Naive thymus-derived CD8-positive, alpha-beta T cell (primary cell): ENCODE data around the gene GPRC6A. TPM values are rescaled to one million over a fixed set of nuclear protein-coding genes. Genes with fewer than 3 reads are reported as not detected.
A peak's percentile ranks its signal among the peaks of the same experiment; 100 is the strongest.

Source experiments
- ATAC-seq, 2 donors: fragments of 150-1000 bp; cut with Tn5 transposase in 1 of 2; sonication (Bioruptor Pico), chemical (Tn5 transposase) in 1 of 2; 1 replicate in 1 of 2; 2 replicates in 1 of 2; pipeline ENCODE4 v1.10.0; 2021; ENCODE audit warnings: mild to moderate bottlenecking in 2 of 2, moderate library complexity in 2 of 2
- POLR2A ChIA-PET: fragments of 350-600 bp; sonication (Branson Sonifier 250); formaldehyde crosslinking; loops from one replicate; lab custom pipeline; 2021; ENCODE audit warnings: antibody characterized with exemption; lab: Charles Lee
- DNase-seq, 10 donors: peaks; one replicate each; pipeline versions ENCODE4 v3.0.0 to v3.0.0-alpha.2; 2020 to 2022
- H3K27ac Mint-ChIP-seq, 10 donors: one replicate each; pipeline ENCODE4 v1.8.0; 2020 to 2022; ENCODE audit warnings: mild to moderate bottlenecking in 10 of 10, mixed read lengths in 10 of 10, moderate library complexity in 4 of 10, inconsistent platforms in 1 of 10
- H3K27me3 Mint-ChIP-seq, 5 donors: one replicate each; pipeline ENCODE4 v1.8.0; 2021 to 2022; ENCODE audit warnings: mixed read lengths in 5 of 5
- H3K36me3 Mint-ChIP-seq, 3 donors: one replicate each; pipeline ENCODE4 v1.8.0; 2020 to 2022; ENCODE audit warnings: mixed read lengths in 3 of 3, mild to moderate bottlenecking in 2 of 3, inconsistent platforms in 1 of 3
- H3K4me1 Mint-ChIP-seq, 4 donors: one replicate each; pipeline ENCODE4 v1.8.0; 2021 to 2022; ENCODE audit warnings: mixed read lengths in 4 of 4
- H3K4me3 Mint-ChIP-seq, 10 donors: one replicate each; pipeline ENCODE4 v1.8.0; 2020 to 2022; ENCODE audit warnings: mild to moderate bottlenecking in 10 of 10, mixed read lengths in 10 of 10, moderate library complexity in 6 of 10, inconsistent platforms in 1 of 10
- H3K9me3 Mint-ChIP-seq, 9 donors: one replicate each; pipeline ENCODE4 v1.8.0; 2020 to 2022; ENCODE audit warnings: mixed read lengths in 9 of 9, mild to moderate bottlenecking in 3 of 9, inconsistent platforms in 1 of 9, moderate library complexity in 1 of 9
- polyA plus RNA-seq, 3 donors: library from polyadenylated mRNA; unstranded; fragments of 300-500 nt; fragmentation: Illumina TruSeq; gene quantifications; one replicate each; pipeline ENCODE4 v1.2.3, GENCODE V29; 2021
- total RNA-seq, 8 experiments: library from RNA in 2 of 8; stranded (reverse) in 2 of 8; gene quantifications; one replicate each; pipeline ENCODE4 v1.2.3 and lab custom pipeline; 2021 to 2026

Gene GPRC6A, protein sequence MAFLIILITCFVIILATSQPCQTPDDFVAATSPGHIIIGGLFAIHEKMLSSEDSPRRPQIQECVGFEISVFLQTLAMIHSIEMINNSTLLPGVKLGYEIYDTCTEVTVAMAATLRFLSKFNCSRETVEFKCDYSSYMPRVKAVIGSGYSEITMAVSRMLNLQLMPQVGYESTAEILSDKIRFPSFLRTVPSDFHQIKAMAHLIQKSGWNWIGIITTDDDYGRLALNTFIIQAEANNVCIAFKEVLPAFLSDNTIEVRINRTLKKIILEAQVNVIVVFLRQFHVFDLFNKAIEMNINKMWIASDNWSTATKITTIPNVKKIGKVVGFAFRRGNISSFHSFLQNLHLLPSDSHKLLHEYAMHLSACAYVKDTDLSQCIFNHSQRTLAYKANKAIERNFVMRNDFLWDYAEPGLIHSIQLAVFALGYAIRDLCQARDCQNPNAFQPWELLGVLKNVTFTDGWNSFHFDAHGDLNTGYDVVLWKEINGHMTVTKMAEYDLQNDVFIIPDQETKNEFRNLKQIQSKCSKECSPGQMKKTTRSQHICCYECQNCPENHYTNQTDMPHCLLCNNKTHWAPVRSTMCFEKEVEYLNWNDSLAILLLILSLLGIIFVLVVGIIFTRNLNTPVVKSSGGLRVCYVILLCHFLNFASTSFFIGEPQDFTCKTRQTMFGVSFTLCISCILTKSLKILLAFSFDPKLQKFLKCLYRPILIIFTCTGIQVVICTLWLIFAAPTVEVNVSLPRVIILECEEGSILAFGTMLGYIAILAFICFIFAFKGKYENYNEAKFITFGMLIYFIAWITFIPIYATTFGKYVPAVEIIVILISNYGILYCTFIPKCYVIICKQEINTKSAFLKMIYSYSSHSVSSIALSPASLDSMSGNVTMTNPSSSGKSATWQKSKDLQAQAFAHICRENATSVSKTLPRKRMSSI
- not detected for total RNA-seq
- not detected for polyA plus RNA-seq
- 0 reads per million in 6 experiments for total RNA-seq (lab: John Stamatoyannopoulos, UW)

DNA sequence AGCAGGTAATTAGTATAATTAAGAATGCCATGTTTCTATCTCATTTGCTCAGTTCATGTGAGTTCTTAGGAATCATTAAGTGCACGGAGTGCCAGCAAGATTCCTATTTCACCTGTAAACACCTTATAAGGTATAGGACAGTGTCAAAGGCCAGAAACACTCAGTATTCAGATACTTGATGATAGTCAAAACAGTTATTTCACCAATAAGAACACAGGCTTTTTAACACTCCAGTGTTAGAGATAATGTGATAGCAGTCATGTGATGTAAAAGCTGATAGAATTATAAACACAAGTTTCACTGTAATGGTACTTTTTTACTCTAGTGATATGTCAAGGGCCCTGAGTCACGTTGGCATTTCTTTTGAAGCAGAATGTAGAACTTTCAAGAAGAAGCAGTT is at the start of gene GPRC6A:
GPRC6A (minus strand) TSS at position 101 of the 400 bp plus-strand sequence; CDS start at position 31, 70 bp downstream.
- POLR2A ChIA-PET: no interaction called here
- DNase-seq: no peak
- Mint-ChIP-seq H3K27ac (no peak within 1 kb of the TSS), H3K9me3 (peaks cover under 1 to 11% (median 4%) of the 10 kb centered on the region in 9 donors), H3K36me3 (no peaks in the 10 kb centered on the region), H3K4me1 (no peaks in the 10 kb centered on the region), H3K4me3 (no peak within 1 kb of the TSS), H3K27me3 (peaks cover 0 to 2% (median 0%) of the 10 kb centered on the region in 5 donors)
- no peak for ATAC-seq

DNA sequence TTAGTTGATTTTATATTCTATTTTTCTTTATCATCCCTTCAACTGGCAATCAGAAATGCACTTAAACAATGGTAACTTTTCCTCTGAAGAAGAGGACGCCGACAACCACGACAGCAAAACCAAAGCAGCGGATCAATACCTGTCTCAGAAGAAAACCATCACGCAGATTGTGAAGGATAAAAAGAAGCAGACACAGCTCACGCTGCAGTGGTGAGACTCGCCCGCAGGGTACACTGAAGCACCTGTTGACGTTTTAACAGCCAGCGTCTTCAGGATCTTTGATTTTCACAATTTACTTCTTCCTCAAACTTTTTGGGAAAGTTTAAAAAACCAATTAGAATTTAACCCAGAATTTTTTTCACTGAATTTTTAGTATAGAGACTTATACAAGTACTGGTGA is 48.9 kb upstream of the GPRC6A start:
- POLR2A ChIA-PET: no interaction called here
- Mint-ChIP-seq H3K36me3 (peaks cover 0 to 4% (median 4%) of the 10 kb centered on the region in 3 donors), H3K27me3 (peaks cover 14 to 52% (median 26%) of the 10 kb centered on the region in 5 donors), H3K9me3 (peaks cover 0 to 9% (median 0%) of the 10 kb centered on the region in 9 donors), H3K4me1 (peaks cover 3 to 20% (median 13%) of the 10 kb centered on the region in 4 donors), H3K4me3 (peak overlapping the region in 4 of 10 donors; percentile 7 to 76 (median 38)), H3K27ac (no peak overlapping the region)
- peak in 1 of 2 donors; percentile 35 for ATAC-seq
- peak in 1 of 10 donors; percentile 1 for DNase-seq

DNA sequence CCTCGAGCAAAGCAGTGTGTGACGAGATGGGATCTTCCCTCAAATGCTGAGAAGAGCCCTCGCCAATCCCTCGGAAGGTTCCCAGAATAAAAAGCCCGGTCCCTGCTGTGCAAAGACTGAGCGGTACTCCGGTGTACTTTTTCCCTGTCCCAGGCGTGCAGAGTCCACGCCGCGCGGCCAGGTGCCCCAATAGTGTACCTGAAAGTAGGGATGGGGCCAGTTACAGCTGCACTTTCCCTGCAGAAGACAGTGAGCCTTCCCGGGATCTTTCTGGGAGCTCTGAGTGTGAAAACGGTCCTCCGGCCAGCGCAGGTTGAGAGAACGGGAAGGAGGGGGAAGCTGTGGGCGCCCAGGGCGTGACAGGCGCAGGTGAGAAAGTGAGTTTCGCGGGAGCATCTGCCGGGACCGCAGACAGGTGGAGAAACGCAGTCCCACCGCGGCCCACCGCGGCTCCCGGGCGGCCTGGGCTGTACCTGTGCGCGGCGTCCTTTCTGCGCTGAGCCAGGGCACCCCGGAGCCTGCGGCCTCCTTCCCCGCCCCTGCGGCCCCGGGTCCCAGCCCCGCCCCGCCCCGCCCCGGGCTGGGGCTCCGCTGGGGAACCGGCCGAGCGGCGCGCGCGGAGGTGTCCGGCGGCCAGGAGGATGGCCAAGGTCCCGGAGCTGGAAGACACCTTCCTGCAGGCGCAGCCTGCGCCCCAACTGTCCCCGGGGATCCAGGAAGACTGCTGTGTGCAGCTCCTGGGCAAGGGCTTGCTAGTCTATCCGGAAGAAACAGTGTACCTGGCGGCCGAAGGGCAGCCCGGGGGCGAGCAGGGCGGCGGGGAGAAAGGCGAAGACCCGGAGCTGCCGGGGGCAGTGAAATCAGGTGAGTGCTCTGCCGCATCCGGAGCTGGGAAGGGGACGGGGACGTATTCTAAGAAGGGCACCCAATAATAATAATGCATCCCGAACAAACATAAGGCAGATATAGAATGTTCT is 48.0 kb upstream of the GPRC6A start, which contains the start of gene RFX6:
RFX6 (plus strand) TSS at position 608 of the 977 bp plus-strand sequence; CDS start at position 642, 34 bp downstream.
- POLR2A ChIA-PET: no interaction called here
- Mint-ChIP-seq H3K4me1 (peaks cover 3 to 20% (median 13%) of the 10 kb centered on the region in 4 donors), H3K27ac (no peak within 1 kb of the TSS), H3K9me3 (peaks cover 0 to 15% (median 0%) of the 10 kb centered on the region in 9 donors), H3K36me3 (peaks cover 0 to 9% (median 4%) of the 10 kb centered on the region in 3 donors), H3K27me3 (peaks cover 17 to 61% (median 31%) of the 10 kb centered on the region in 5 donors), H3K4me3 (peak within 1 kb of the TSS in 9 of 10 donors; percentile 4 to 82 (median 76))
- ATAC-seq (peak in 1 of 2 donors; percentile 23), DNase-seq (peak in 1 of 10 donors; percentile 6)

DNA sequence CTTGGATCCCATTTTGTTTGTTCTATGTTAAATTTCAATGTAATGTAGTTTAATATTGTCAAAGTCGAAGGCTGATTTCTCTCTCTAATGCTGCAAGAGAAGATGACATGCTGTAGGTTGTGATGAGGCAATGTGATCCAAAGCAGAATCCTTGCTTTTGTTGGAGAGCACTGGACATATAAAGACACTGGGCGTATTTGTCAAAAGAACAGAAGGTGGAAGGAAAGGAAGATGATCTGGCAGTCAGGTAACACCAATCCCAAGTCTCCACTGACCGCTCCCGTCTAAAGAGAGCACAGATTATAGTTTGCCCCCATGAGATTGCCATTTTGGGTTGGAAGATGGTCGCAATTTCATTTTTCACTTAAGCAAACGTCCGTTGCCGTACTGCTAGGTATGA is 47.2 kb upstream of the GPRC6A start:
- DNase-seq (no peak), ATAC-seq (no peak)
- peaks cover 0 to 15% (median 0%) of the 10 kb centered on the region in 9 donors for H3K9me3 Mint-ChIP-seq
- no peak overlapping the region for H3K27ac Mint-ChIP-seq
- H3K36me3 Mint-ChIP-seq: peaks cover 0 to 9% (median 4%) of the 10 kb centered on the region in 3 donors
- POLR2A ChIA-PET: no interaction called here
- H3K27me3 Mint-ChIP-seq: peaks cover 17 to 69% (median 35%) of the 10 kb centered on the region in 5 donors
- peak overlapping the region in 9 of 10 donors; percentile 4 to 82 (median 41) for H3K4me3 Mint-ChIP-seq
- peaks cover 3 to 20% (median 13%) of the 10 kb centered on the region in 4 donors for H3K4me1 Mint-ChIP-seq

DNA sequence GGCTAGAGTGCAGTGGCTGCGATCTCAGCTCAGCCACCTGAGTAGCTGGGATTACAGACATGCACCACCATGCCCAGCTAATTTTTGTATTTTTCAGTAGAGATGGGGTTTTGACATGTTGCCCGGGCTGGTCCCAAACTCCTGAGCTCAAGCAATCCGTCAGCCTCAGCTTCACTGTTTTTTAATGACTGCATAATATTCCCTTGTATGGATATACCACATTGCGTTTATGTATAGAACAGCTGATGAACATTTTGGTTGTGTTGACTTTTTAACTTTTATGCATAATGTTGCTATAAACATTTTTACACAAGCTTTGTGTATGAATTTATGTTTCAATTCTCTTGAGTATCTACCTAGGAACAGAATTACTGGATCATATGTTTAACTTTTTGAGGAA is 43.9 kb upstream of the GPRC6A start:
- no peak overlapping the region for H3K27ac Mint-ChIP-seq
- no peak for ATAC-seq
- peaks cover 0 to 15% (median 4%) of the 10 kb centered on the region in 3 donors for H3K36me3 Mint-ChIP-seq
- peaks cover 0 to 15% (median 0%) of the 10 kb centered on the region in 9 donors for H3K9me3 Mint-ChIP-seq
- peaks cover 3 to 20% (median 12%) of the 10 kb centered on the region in 4 donors for H3K4me1 Mint-ChIP-seq
- DNase-seq: no peak
- H3K4me3 Mint-ChIP-seq: no peak overlapping the region
- POLR2A ChIA-PET: no interaction called here
- H3K27me3 Mint-ChIP-seq: peaks cover 18 to 70% (median 34%) of the 10 kb centered on the region in 5 donors

DNA sequence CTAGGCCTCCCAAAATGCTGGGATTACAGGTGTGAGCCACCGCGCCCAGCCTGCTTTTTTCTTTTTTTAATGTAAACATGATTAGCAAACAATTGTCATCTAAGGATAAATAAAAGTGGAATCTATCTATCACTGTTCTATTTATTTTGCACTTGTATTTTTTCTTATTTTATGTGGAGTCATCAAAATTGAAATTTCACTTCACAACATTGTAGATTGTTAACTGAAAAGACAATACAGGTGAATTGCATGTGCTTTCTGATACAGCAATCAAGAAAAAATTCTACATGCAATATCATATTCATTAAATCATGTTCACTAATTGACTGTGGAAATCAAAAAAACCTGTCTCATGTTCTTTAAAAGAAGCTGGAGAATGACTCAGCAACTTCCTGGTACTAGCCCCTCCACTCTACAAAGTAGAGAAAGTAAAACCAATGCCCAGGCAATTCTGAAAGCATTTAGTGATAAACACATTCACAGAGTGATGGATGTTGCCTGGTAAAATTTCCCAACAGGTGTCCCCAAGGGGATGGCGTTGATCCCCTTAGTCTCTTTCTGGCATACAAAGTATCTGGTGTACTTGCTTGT is 37.5 kb upstream of the GPRC6A start:
- Mint-ChIP-seq H3K27me3 (peaks cover 3 to 13% (median 7%) of the 10 kb centered on the region in 5 donors), H3K4me1 (no peaks in the 10 kb centered on the region), H3K36me3 (peaks cover 0 to 6% (median 0%) of the 10 kb centered on the region in 3 donors), H3K4me3 (no peak overlapping the region), H3K27ac (no peak overlapping the region), H3K9me3 (peaks cover 0 to 8% (median 2%) of the 10 kb centered on the region in 9 donors)
- POLR2A ChIA-PET: no interaction called here
- DNase-seq: no peak
- no peak for ATAC-seq

DNA sequence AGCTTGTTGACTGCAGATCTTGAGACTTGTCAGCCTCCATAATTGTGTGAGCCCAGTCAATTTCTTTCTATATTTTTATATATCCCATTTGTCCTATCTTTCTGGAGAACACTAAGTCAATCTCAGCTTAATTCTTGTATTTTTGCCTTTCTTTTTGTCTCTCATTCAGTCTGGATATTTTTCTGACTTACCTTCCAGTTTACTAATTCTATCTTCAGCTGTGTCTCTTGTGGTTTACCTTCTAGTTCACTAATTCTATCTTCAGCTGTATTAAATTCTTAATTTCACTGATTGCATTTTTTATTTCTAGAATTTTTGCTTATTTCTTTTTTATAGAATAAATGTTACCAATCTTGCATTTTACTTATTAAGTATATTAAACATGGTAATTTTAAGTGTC is 30.4 kb upstream of the GPRC6A start:
- H3K36me3 Mint-ChIP-seq: peaks cover 0 to 23% (median 1%) of the 10 kb centered on the region in 3 donors
- no peak overlapping the region for H3K4me3 Mint-ChIP-seq
- POLR2A ChIA-PET: no interaction called here
- DNase-seq (no peak), ATAC-seq (no peak)
- no peaks in the 10 kb centered on the region for H3K4me1 Mint-ChIP-seq
- H3K9me3 Mint-ChIP-seq: peaks cover 0 to 46% (median 29%) of the 10 kb centered on the region in 9 donors
- H3K27ac Mint-ChIP-seq: no peak overlapping the region
- peaks cover 0 to 1% (median 0%) of the 10 kb centered on the region in 5 donors for H3K27me3 Mint-ChIP-seq

DNA sequence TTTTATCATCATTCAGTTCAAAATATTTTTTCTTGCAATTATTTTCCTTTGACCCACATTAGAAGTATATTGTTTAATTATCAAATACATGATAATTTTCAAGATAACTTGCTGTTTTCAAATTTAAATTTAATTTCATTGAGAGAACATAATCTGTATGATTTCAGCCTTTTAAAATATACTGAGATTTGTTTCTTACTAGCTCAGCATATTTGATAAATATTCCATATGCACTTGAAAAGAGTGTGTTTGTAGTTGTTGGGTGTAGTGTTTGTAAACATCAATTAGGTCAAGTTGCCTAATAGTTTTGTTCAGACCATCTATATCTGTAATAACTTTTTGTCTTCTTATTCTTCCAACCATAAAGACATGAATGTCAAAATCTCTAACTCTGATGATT is 29.2 kb upstream of the GPRC6A start:
- ATAC-seq: no peak
- Mint-ChIP-seq H3K27me3 (peaks cover 0 to 1% (median 0%) of the 10 kb centered on the region in 5 donors), H3K9me3 (peaks cover 0 to 57% (median 35%) of the 10 kb centered on the region in 9 donors), H3K36me3 (peaks cover 0 to 28% (median 1%) of the 10 kb centered on the region in 3 donors), H3K4me1 (no peaks in the 10 kb centered on the region), H3K4me3 (no peak overlapping the region), H3K27ac (no peak overlapping the region)
- POLR2A ChIA-PET: no interaction called here
- DNase-seq: no peak

DNA sequence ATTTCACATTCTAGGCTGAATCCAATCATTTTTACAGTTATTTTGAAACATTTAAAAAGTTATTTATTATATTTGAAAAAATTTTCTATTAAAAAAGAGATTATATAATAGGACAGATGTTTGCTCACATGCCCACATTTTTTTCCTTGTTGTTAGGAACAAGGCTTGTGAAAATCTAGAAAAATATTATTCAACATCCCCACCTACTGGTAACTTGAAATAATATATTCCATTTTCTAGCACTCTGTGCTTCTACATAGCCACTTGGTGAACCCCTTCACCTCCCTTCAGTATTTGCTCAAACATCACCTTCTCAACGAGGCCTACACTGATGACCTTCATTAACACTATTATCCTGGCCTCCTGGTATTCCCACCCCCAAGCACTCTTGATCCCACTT is 18.3 kb upstream of the GPRC6A start:
- H3K27me3 Mint-ChIP-seq: peaks cover 3 to 19% (median 7%) of the 10 kb centered on the region in 5 donors
- H3K9me3 Mint-ChIP-seq: peaks cover 0 to 6% (median under 1%) of the 10 kb centered on the region in 9 donors
- H3K4me3 Mint-ChIP-seq: no peak overlapping the region
- POLR2A ChIA-PET: no interaction called here
- H3K4me1 Mint-ChIP-seq: no peaks in the 10 kb centered on the region
- DNase-seq (no peak), ATAC-seq (no peak)
- H3K36me3 Mint-ChIP-seq: peaks cover 0 to 5% (median 0%) of the 10 kb centered on the region in 3 donors
- no peak overlapping the region for H3K27ac Mint-ChIP-seq

DNA sequence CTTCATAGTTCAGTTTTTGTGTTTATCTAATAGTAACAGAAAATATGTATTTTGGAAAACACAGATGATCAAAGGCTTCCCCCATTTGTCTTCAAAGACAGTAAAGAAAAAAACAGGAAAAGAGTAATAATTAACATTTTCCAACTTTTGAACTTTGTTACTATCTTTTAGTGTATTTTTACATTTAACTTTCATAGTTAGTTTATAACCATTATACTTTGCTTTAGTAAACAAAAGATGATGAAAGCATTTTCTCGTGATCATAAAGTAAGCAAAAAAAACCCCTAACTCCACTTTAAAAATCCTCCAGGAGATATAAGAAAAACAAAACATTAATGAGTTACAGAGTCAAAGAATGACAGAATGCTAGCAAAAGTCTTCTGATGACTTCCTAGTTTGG is 13.6 kb upstream of the GPRC6A start:
- H3K27ac Mint-ChIP-seq: no peak overlapping the region
- no peaks in the 10 kb centered on the region for H3K36me3 Mint-ChIP-seq
- POLR2A ChIA-PET: no interaction called here
- H3K9me3 Mint-ChIP-seq: peaks cover 0 to 6% (median 0%) of the 10 kb centered on the region in 9 donors
- H3K4me3 Mint-ChIP-seq: no peak overlapping the region
- DNase-seq: no peak
- ATAC-seq: no peak
- H3K27me3 Mint-ChIP-seq: peaks cover 0 to 4% (median 2%) of the 10 kb centered on the region in 5 donors
- H3K4me1 Mint-ChIP-seq: no peaks in the 10 kb centered on the region

DNA sequence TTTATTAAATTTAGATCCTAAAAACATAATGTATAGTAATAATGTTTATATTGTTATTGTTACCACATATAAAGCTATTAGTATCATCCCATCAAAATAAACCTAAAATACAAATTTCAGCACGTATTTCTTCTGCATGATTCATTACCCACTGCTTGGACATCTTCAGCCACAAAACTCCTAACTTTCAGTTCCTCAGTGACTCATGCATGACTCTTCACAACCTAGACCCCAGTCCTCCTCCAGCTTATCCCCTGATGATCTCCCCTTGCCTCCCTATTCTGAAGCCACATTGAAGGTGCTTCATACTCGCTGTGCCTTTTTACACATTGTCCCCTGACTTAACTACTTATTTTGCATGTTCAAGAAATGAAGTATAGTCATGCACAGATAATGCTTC is 11.2 kb upstream of the GPRC6A start:
- peaks cover 2 to 14% (median 9%) of the 10 kb centered on the region in 5 donors for H3K27me3 Mint-ChIP-seq
- H3K27ac Mint-ChIP-seq: no peak overlapping the region
- DNase-seq (no peak), ATAC-seq (no peak)
- no peaks in the 10 kb centered on the region for H3K4me1 Mint-ChIP-seq
- H3K4me3 Mint-ChIP-seq: no peak overlapping the region
- peaks cover 0 to 6% (median 0%) of the 10 kb centered on the region in 9 donors for H3K9me3 Mint-ChIP-seq
- no peaks in the 10 kb centered on the region for H3K36me3 Mint-ChIP-seq
- POLR2A ChIA-PET: no interaction called here
